IMR-90 (cell line): Measurements from ENCODE around the gene TFB2M. TPM values are rescaled to one million over a fixed set of nuclear protein-coding genes. Genes with fewer than 3 reads are reported as not detected.

Source experiments
- ATAC-seq: fragments of 200-7000 bp; cut with Tn5 transposase; 2 replicates; pipeline ENCODE4 v1.9.1; 2020; ENCODE audit warnings: low read depth, mild to moderate bottlenecking, moderate library complexity
- BruUV-seq: library from RNA; stranded (reverse); fragments of 400-500 nt; replicated peaks from 2 replicates; lab custom pipeline; 2021; lab: Mats Ljungman, UMichigan
- CTCF ChIA-PET: fragments of 300-600 bp; formaldehyde crosslinking; extraction: SDS; loops from one replicate; lab custom pipeline; 2021; ENCODE audit warnings: antibody characterized with exemption; lab: Yijun Ruan, JAX
- POLR2A ChIA-PET: fragments of 300-600 bp; sonication (Branson Sonifier 250); formaldehyde crosslinking; loops from one replicate; lab custom pipeline; 2022; ENCODE audit warnings: antibody characterized with exemption; ENCODE audit not compliant: unreplicated experiment; lab: Charles Lee
- DNase-seq: peaks from one replicate; pipeline ENCODE4 v3.0.0; 2013
- H2AFZ ChIP-seq: replicated peaks from 2 replicates; pipeline ENCODE3; 2013; ENCODE audit warnings: low read length, mild to moderate bottlenecking; ENCODE audit not compliant: poor library complexity
- H2AK5ac ChIP-seq: 2 replicates; pipeline ENCODE4 v1.6.1; 2013; ENCODE audit warnings: low read depth, low read length, inconsistent platforms
- H2AK9ac ChIP-seq: replicated peaks from 2 replicates; pipeline ENCODE3; 2013; ENCODE audit warnings: mild to moderate bottlenecking, low read depth, low read length, moderate library complexity; ENCODE audit not compliant: poor library complexity
- H2BK120ac ChIP-seq: 2 replicates; pipeline ENCODE4 v1.6.1; 2013; ENCODE audit warnings: low read depth, low read length, inconsistent platforms
- H2BK15ac ChIP-seq: 3 replicates; pipeline ENCODE4 v1.6.1; 2013; ENCODE audit warnings: low read depth, low read length, inconsistent platforms
- H2BK20ac ChIP-seq: 2 replicates; pipeline ENCODE4 v1.6.1; 2013; ENCODE audit warnings: low read depth, mild to moderate bottlenecking, inconsistent platforms, low read length, moderate library complexity
- H2BK5ac ChIP-seq: 2 replicates; pipeline ENCODE4 v1.6.1; 2013; ENCODE audit warnings: mild to moderate bottlenecking, low read depth, low read length, inconsistent platforms; ENCODE audit not compliant: poor library complexity, severe bottlenecking
- H3K14ac ChIP-seq: replicated peaks from 2 replicates; pipeline ENCODE4 v1.6.1; 2013; ENCODE audit warnings: low read depth, low read length, inconsistent platforms
- H3K18ac ChIP-seq: 2 replicates; pipeline ENCODE4 v1.6.1; 2013; ENCODE audit warnings: low read depth, low read length, control low read depth
- H3K23ac ChIP-seq: 2 replicates; pipeline ENCODE4 v1.6.1; 2013; ENCODE audit warnings: low read depth, low read length, inconsistent platforms
- H3K27ac ChIP-seq: 2 replicates; pipeline ENCODE4 v1.5.1; 2013; ENCODE audit warnings: mild to moderate bottlenecking, control low read depth, low read length; ENCODE audit not compliant: insufficient read depth
- H3K27me3 ChIP-seq: 2 replicates; pipeline ENCODE4 v1.6.1; 2013; ENCODE audit warnings: low read length; ENCODE audit not compliant: control insufficient read depth, insufficient read depth
- H3K36me3 ChIP-seq: 2 replicates; pipeline ENCODE4 v1.6.1; 2013; ENCODE audit warnings: low read length, mixed read lengths; ENCODE audit not compliant: control insufficient read depth, insufficient read depth
- H3K4ac ChIP-seq: 2 replicates; pipeline ENCODE4 v1.6.1; 2013; ENCODE audit warnings: low read depth, low read length, inconsistent platforms
- H3K4me1 ChIP-seq: 2 replicates; pipeline ENCODE4 v1.6.1; 2013; ENCODE audit warnings: low read length, mixed read lengths; ENCODE audit not compliant: control insufficient read depth, insufficient read depth
- H3K4me2 ChIP-seq: 2 replicates; pipeline ENCODE4 v1.6.1; 2013; ENCODE audit warnings: low read depth, mild to moderate bottlenecking, control low read depth, low read length, moderate library complexity
- H3K4me3 ChIP-seq: 2 replicates; pipeline ENCODE4 v1.5.1; 2013; ENCODE audit warnings: low read depth, mild to moderate bottlenecking, control low read depth, low read length, moderate library complexity; ENCODE audit not compliant: insufficient read depth
- H3K56ac ChIP-seq: 2 replicates; pipeline ENCODE4 v1.6.1; 2013; ENCODE audit warnings: low read length, inconsistent platforms; ENCODE audit not compliant: insufficient read depth; ENCODE audit errors: extremely low read depth
- H3K79me1 ChIP-seq, 2 experiments: 2 replicates each; pipeline ENCODE4 v1.6.1; 2013; ENCODE audit warnings: low read length in 2 of 2, inconsistent platforms in 1 of 2, low read depth in 1 of 2
- H3K9ac ChIP-seq: 2 replicates; pipeline ENCODE4 v1.6.1; 2013; ENCODE audit warnings: low read depth, low read length, control low read depth
- H3K9me1 ChIP-seq: 2 replicates; pipeline ENCODE4 v1.6.1; 2013; ENCODE audit warnings: low read length, inconsistent platforms; ENCODE audit not compliant: insufficient read depth
- H3K9me3 ChIP-seq: 2 replicates; pipeline ENCODE4 v1.6.1; 2013; ENCODE audit warnings: low read length; ENCODE audit not compliant: control insufficient read depth, insufficient read depth
- H4K20me1 ChIP-seq: 2 replicates; pipeline ENCODE4 v1.6.1; 2013; ENCODE audit warnings: low read length, inconsistent platforms; ENCODE audit not compliant: insufficient read depth
- H4K5ac ChIP-seq: 2 replicates; pipeline ENCODE4 v1.6.1; 2013; ENCODE audit warnings: mild to moderate bottlenecking, low read depth, low read length, control low read depth
- H4K8ac ChIP-seq, 2 experiments: 2 replicates each; pipeline ENCODE4 v1.6.1; 2013; ENCODE audit warnings: low read depth in 2 of 2, low read length in 2 of 2, control low read depth in 1 of 2, inconsistent platforms in 1 of 2
- H4K91ac ChIP-seq: 2 replicates; pipeline ENCODE4 v1.6.1; 2013; ENCODE audit warnings: low read depth, low read length, inconsistent platforms; ENCODE audit not compliant: insufficient read depth
- CEBPB ChIP-seq: IDR thresholded peaks from 2 replicates; pipeline ENCODE4 v1.6.1; 2012; ENCODE audit warnings: low read depth, low read length, improper control_type of control experiment
- ELK1 ChIP-seq: fragments of 150-350 bp; IDR thresholded peaks from 2 replicates; pipeline ENCODE4 v1.6.1; 2016; ENCODE audit warnings: low read depth, mild to moderate bottlenecking, low read length, moderate library complexity, borderline replicate concordance
- MAZ ChIP-seq: IDR thresholded peaks from 2 replicates; pipeline ENCODE4 v1.6.1; 2012; ENCODE audit warnings: low read depth, mild to moderate bottlenecking, low read length, improper control_type of control experiment, moderate library complexity, borderline replicate concordance
- MXI1 ChIP-seq: IDR thresholded peaks from 2 replicates; pipeline ENCODE4 v1.6.1; 2012; ENCODE audit warnings: low read depth, mild to moderate bottlenecking, low read length, moderate library complexity, borderline replicate concordance
- POLR2A ChIP-seq: IDR thresholded peaks from 2 replicates; pipeline ENCODE4 v1.6.1; 2012; ENCODE audit warnings: mild to moderate bottlenecking, low read depth, low read length
- RFX5 ChIP-seq: IDR thresholded peaks from 2 replicates; pipeline ENCODE4 v1.8.0; 2012; ENCODE audit warnings: low read depth, mild to moderate bottlenecking, low read length, moderate library complexity
- SMC3 ChIP-seq: fragments of 150-350 bp; IDR thresholded peaks from 2 replicates; pipeline ENCODE4 v1.6.1; 2016; ENCODE audit warnings: low read depth, mild to moderate bottlenecking, antibody characterized with exemption, low read length, moderate library complexity
- USF2 ChIP-seq: fragments of 150-350 bp; IDR thresholded peaks from 2 replicates; pipeline ENCODE4 v1.6.1; 2017; ENCODE audit warnings: mild to moderate bottlenecking, antibody characterized with exemption, low read length, low read depth
- WGBS, 2 experiments: methylation state at CpG; one replicate each; pipeline versions ENCODE4 v1.1.5 to v1.1.7; 2013; ENCODE audit warnings: missing lambda C conversion rate in 2 of 2; ENCODE audit not compliant: insufficient read length in 1 of 2; ENCODE audit errors: extremely low coverage in 2 of 2; 5-methylcytosine and 5-hydroxymethylcytosine counted together
- dilution Hi-C: fragments of 300-500 bp; cut with HindIII; formaldehyde crosslinking; loops from one replicate; pipeline ENCODE4 v1.14.3; 2018; ENCODE audit warnings: low sequenced_read_pairs; ENCODE audit not compliant: unreplicated experiment
- in situ Hi-C: fragments of 300-500 bp; cut with MboI; formaldehyde crosslinking; loops from 3 replicates; pipeline ENCODE4 v1.14.3; 2019; ENCODE audit warnings: low sequenced_read_pairs, inconsistent platforms, mixed read lengths
- intact Hi-C: fragments of 100-400 bp; cut with micrococcal nuclease; formaldehyde crosslinking; loops from 2 replicates; pipeline ENCODE4 v1.10.0; 2022
- polyA plus RNA-seq, 3 experiments: library from polyadenylated mRNA; depleted of rRNA; stranded (reverse); fragments of >200 nt; gene quantifications; 2 replicates each; pipeline ENCODE4 v1.2.3, GENCODE V29; 2012; ENCODE audit warnings: low replicate concordance in 1 of 3
- total RNA-seq: library from RNA; depleted of rRNA; stranded (reverse); fragments of >200 nt; gene quantifications from 2 replicates; pipeline ENCODE4 v1.2.3, GENCODE V29; 2012

Gene TFB2M
- total and polyA plus RNA-seq, 2 of the 4 experiments (the other 2 are of a cell fraction), result 13.3 to 15.7 TPM

GRCh38 chr1:246583448-246584185, 17.6 kb upstream of the TFB2M start:
- H3K9me1 ChIP-seq, result peaks cover 11% of the 10 kb centered on the region; the same call in 1 of the 2 replicates
- in situ Hi-C loops, result no loop called here
- no peak for DNase-seq
- H2BK120ac ChIP-seq, result peak overlapping the region; percentile 36
- no peak overlapping the region for H3K4me3 ChIP-seq
- no peak overlapping the region for H3K56ac ChIP-seq
- H3K4ac ChIP-seq, result peak overlapping the region; percentile 39; the same call in 1 of the 2 replicates
- 0 out of 2 replicates have a peak, but pooled peaks cover 4% of the 10 kb centered on the region for H3K36me3 ChIP-seq
- peak overlapping the region; percentile 67; the same call in 1 of the 2 replicates for H4K5ac ChIP-seq
- peak overlapping the region; percentile 7; the same call in 1 of the 2 replicates for H3K4me2 ChIP-seq
- no peak for ATAC-seq
- H3K9ac ChIP-seq, result no peak overlapping the region
- peak overlapping the region; percentile 23; the same call in 1 of the 2 replicates for H4K91ac ChIP-seq
- H3K14ac ChIP-seq, result peak overlapping the region; percentile 74; the same call in 1 of the 2 replicates
- H4K20me1 ChIP-seq, result no peaks in the 10 kb centered on the region; the same call in 1 of the 2 replicates
- no peak overlapping the region for H2AFZ ChIP-seq
- TF ChIP-seq RFX5 (no peak), CEBPB (no peak), POLR2A (no peak), SMC3 (no peak), MAZ (no peak), MXI1 (no peak), ELK1 (no peak), USF2 (no peak)
- H3K23ac ChIP-seq, result peak overlapping the region; percentile 56; the same call in 1 of the 2 replicates
- intact Hi-C loops, result no loop called here
- no peak overlapping the region for H2AK9ac ChIP-seq
- ChIA-PET POLR2A (no interaction called here), CTCF (interaction anchor here (1.1 kb wide), 1 partner anchor 16 kb away, joined by 3 read pairs; no protein-coding TSS in a partner anchor)
- H3K27me3 ChIP-seq, result no peaks in the 10 kb centered on the region
- peaks cover 22 to 64% of the 10 kb centered on the region in 2 experiments for H3K79me1 ChIP-seq
- peak overlapping the region; percentile 44 for H2BK5ac ChIP-seq
- H2BK20ac ChIP-seq, result peak overlapping the region; percentile 71; the same call in 1 of the 2 replicates
- 0 out of 2 replicates have a peak overlapping the region, but pooled peaks have one; percentile 60 for H2AK5ac ChIP-seq
- H3K4me1 ChIP-seq, result peaks cover 16% of the 10 kb centered on the region
- no peak overlapping the region for H4K8ac ChIP-seq
- dilution Hi-C loops, result no loop called here
- 0 out of 2 replicates have a peak overlapping the region, but pooled peaks have one; percentile 18 for H3K18ac ChIP-seq
- peak overlapping the region; percentile 13; the same call in 1 of the 2 replicates for H3K27ac ChIP-seq
- 0 out of 3 replicates have a peak overlapping the region, but pooled peaks have one; percentile 23 for H2BK15ac ChIP-seq
- no CpG with 5 or more reads among the region's 6 CpGs for WGBS, 2 experiments
- no peaks in the 10 kb centered on the region for H3K9me3 ChIP-seq
- BruUV-seq, result no TSS peak
